SK-N-SH treated with all-trans-retinoic acid at 6 μM for 48 hours (cell line): ENCODE results near the gene FRMD4A.

Experiments
- ATAC-seq: fragments of 200-7000 bp; cut with Tn5 transposase; 3 replicates; pipeline ENCODE4 v1.9.1; 2020; ENCODE audit warnings: mild to moderate bottlenecking, moderate library complexity
- ARNTL ChIP-seq: fragments of 450-650 bp; formaldehyde crosslinking; IDR thresholded peaks from 2 replicates; pipeline ENCODE4 v1.5.0; 2020; ENCODE audit warnings: low read depth, mild to moderate bottlenecking, moderate library complexity, borderline replicate concordance
- BACH2 ChIP-seq: fragments of 250-450 bp; sonication (Bioruptor Pico); IDR thresholded peaks from 2 replicates; pipeline ENCODE4 v1.9.0; 2021; ENCODE audit warnings: mild to moderate bottlenecking, borderline replicate concordance
- CSDC2 ChIP-seq: fragments of 250-450 bp; sonication (Bioruptor Pico); IDR thresholded peaks from 2 replicates; pipeline ENCODE4 v1.5.0; 2020; ENCODE audit warnings: mild to moderate bottlenecking, moderate library complexity
- ESRRG ChIP-seq: fragments of 250-450 bp; sonication (Bioruptor Pico); IDR thresholded peaks from 2 replicates; pipeline ENCODE4 v1.6.1; 2021; ENCODE audit warnings: mild to moderate bottlenecking
- GLIS3 ChIP-seq: fragments of 250-450 bp; sonication (Bioruptor Pico); IDR thresholded peaks from 2 replicates; pipeline ENCODE4 v1.5.0; 2020; ENCODE audit warnings: mild to moderate bottlenecking, moderate library complexity
- ISL1 ChIP-seq: fragments of 250-450 bp; sonication (Bioruptor Pico); IDR thresholded peaks from 2 replicates; pipeline ENCODE4 v2.1.2; 2022; ENCODE audit warnings: mild to moderate bottlenecking, moderate library complexity
- OSR1 ChIP-seq: fragments of 250-450 bp; sonication (Bioruptor Pico); IDR thresholded peaks from 2 replicates; pipeline ENCODE4 v1.8.0; 2022; ENCODE audit warnings: moderate library complexity, mild to moderate bottlenecking, inconsistent platforms
- PATZ1 ChIP-seq: fragments of 250-450 bp; sonication (Bioruptor Pico); IDR thresholded peaks from 2 replicates; pipeline ENCODE4 v1.8.0; 2020; ENCODE audit warnings: mild to moderate bottlenecking, moderate library complexity, borderline replicate concordance
- RARB ChIP-seq: fragments of 250-450 bp; sonication (Bioruptor Pico); IDR thresholded peaks from 2 replicates; pipeline ENCODE4 v1.8.0; 2021; ENCODE audit warnings: mild to moderate bottlenecking, moderate library complexity
- SNAI2 ChIP-seq: fragments of 250-450 bp; sonication (Bioruptor Pico); IDR thresholded peaks from 2 replicates; pipeline ENCODE4 v1.5.0; 2020; ENCODE audit warnings: mild to moderate bottlenecking, moderate library complexity
- TCF4 ChIP-seq: fragments of 250-450 bp; sonication (Bioruptor Pico); IDR thresholded peaks from 2 replicates; pipeline ENCODE4 v1.8.0; 2021; ENCODE audit warnings: mild to moderate bottlenecking, moderate library complexity, borderline replicate concordance
- TOX ChIP-seq: fragments of 250-450 bp; sonication (Bioruptor Pico); IDR thresholded peaks from 2 replicates; pipeline ENCODE4 v1.8.0; 2021; ENCODE audit warnings: mild to moderate bottlenecking, moderate library complexity, borderline replicate concordance
- TSHZ2 ChIP-seq: fragments of 250-450 bp; sonication (Bioruptor Pico); IDR thresholded peaks from 2 replicates; pipeline ENCODE4 v1.5.0; 2020; ENCODE audit warnings: mild to moderate bottlenecking, moderate library complexity
- ZC3H10 ChIP-seq: fragments of 250-450 bp; sonication (Bioruptor Pico); IDR thresholded peaks from 2 replicates; pipeline ENCODE4 v1.5.1; 2021; ENCODE audit warnings: mild to moderate bottlenecking, moderate library complexity
- ZFP3 ChIP-seq: fragments of 250-450 bp; sonication (Bioruptor Pico); IDR thresholded peaks from 2 replicates; pipeline ENCODE4 v1.5.0; 2020; ENCODE audit warnings: mild to moderate bottlenecking, moderate library complexity
- ZFP30 ChIP-seq: fragments of 450-650 bp; formaldehyde crosslinking; IDR thresholded peaks from 2 replicates; pipeline ENCODE4 v1.5.0; 2022; ENCODE audit warnings: mild to moderate bottlenecking, moderate library complexity
- ZNF565 ChIP-seq: fragments of 450-650 bp; formaldehyde crosslinking; conservative IDR thresholded peaks from 2 replicates; pipeline ENCODE4 v1.5.0; 2020; ENCODE audit warnings: low read depth, mild to moderate bottlenecking, moderate library complexity
- ZNF70 ChIP-seq: fragments of 450-650 bp; formaldehyde crosslinking; IDR thresholded peaks from 2 replicates; pipeline ENCODE4 v1.5.0; 2020; ENCODE audit warnings: mild to moderate bottlenecking, moderate library complexity
- ZNF8 ChIP-seq: fragments of 450-650 bp; formaldehyde crosslinking; IDR thresholded peaks from 2 replicates; pipeline ENCODE4 v1.5.0; 2020; ENCODE audit warnings: mild to moderate bottlenecking, moderate library complexity
- TF ChIP-seq, protein P1 (sequence below): fragments of 250-450 bp; sonication (Bioruptor Pico); IDR thresholded peaks from 2 replicates; pipeline ENCODE4 v1.8.0; 2021; ENCODE audit warnings: low read depth, mild to moderate bottlenecking, moderate library complexity, borderline replicate concordance
- TF ChIP-seq, protein P2 (sequence below): fragments of 250-450 bp; sonication (Bioruptor Pico); IDR thresholded peaks from 2 replicates; pipeline ENCODE4 v1.5.1; 2020; ENCODE audit warnings: low read depth, mild to moderate bottlenecking, moderate library complexity
- TF ChIP-seq, protein P3 (sequence below): fragments of 250-450 bp; sonication (Bioruptor Pico); IDR thresholded peaks from 2 replicates; pipeline ENCODE4 v1.5.1; 2021; ENCODE audit warnings: mild to moderate bottlenecking, moderate library complexity

The FRMD4A gene

GRCh38 chr10:13644866-13645265 lies 685.9 kb downstream of the FRMD4A start:
- no peak for TF ChIP-seq ZFP3
- TF ChIP-seq, protein P1, sequence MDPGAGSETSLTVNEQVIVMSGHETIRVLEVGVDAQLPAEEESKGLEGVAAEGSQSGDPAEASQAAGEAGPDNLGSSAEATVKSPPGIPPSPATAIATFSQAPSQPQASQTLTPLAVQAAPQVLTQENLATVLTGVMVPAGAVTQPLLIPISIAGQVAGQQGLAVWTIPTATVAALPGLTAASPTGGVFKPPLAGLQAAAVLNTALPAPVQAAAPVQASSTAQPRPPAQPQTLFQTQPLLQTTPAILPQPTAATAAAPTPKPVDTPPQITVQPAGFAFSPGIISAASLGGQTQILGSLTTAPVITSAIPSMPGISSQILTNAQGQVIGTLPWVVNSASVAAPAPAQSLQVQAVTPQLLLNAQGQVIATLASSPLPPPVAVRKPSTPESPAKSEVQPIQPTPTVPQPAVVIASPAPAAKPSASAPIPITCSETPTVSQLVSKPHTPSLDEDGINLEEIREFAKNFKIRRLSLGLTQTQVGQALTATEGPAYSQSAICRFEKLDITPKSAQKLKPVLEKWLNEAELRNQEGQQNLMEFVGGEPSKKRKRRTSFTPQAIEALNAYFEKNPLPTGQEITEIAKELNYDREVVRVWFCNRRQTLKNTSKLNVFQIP (CRISPR knock-in tag), result no peak
- no peak for TF ChIP-seq ARNTL (CRISPR knock-in tag)
- no peak for TF ChIP-seq PATZ1
- no peak for TF ChIP-seq ZNF8
- no peak for TF ChIP-seq SNAI2
- no peak for TF ChIP-seq ESRRG (CRISPR knock-in tag)
- TF ChIP-seq BACH2 (CRISPR knock-in tag), result no peak
- no peak for TF ChIP-seq TSHZ2 (CRISPR knock-in tag)
- TF ChIP-seq GLIS3, result no peak
- no peak for TF ChIP-seq ISL1 (CRISPR knock-in tag)
- TF ChIP-seq, protein P2, sequence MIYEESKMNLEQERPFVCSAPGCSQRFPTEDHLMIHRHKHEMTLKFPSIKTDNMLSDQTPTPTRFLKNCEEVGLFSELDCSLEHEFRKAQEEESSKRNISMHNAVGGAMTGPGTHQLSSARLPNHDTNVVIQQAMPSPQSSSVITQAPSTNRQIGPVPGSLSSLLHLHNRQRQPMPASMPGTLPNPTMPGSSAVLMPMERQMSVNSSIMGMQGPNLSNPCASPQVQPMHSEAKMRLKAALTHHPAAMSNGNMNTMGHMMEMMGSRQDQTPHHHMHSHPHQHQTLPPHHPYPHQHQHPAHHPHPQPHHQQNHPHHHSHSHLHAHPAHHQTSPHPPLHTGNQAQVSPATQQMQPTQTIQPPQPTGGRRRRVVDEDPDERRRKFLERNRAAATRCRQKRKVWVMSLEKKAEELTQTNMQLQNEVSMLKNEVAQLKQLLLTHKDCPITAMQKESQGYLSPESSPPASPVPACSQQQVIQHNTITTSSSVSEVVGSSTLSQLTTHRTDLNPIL, result no peak
- TF ChIP-seq TCF4, result no peak
- no peak for TF ChIP-seq ZNF70 (CRISPR knock-in tag)
- no peak for TF ChIP-seq TOX (CRISPR knock-in tag)
- TF ChIP-seq RARB (CRISPR knock-in tag), result no peak
- TF ChIP-seq CSDC2 (CRISPR knock-in tag), result no peak
- TF ChIP-seq, protein P3, sequence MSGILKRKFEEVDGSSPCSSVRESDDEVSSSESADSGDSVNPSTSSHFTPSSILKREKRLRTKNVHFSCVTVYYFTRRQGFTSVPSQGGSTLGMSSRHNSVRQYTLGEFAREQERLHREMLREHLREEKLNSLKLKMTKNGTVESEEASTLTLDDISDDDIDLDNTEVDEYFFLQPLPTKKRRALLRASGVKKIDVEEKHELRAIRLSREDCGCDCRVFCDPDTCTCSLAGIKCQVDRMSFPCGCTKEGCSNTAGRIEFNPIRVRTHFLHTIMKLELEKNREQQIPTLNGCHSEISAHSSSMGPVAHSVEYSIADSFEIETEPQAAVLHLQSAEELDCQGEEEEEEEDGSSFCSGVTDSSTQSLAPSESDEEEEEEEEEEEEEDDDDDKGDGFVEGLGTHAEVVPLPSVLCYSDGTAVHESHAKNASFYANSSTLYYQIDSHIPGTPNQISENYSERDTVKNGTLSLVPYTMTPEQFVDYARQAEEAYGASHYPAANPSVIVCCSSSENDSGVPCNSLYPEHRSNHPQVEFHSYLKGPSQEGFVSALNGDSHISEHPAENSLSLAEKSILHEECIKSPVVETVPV (CRISPR knock-in tag), result no peak
- no peak for TF ChIP-seq ZNF565 (CRISPR knock-in tag)
- no peak for TF ChIP-seq ZC3H10 (CRISPR knock-in tag)
- TF ChIP-seq, all 23 proteins: peak for 0
- ATAC-seq, result no peak

DNA sequence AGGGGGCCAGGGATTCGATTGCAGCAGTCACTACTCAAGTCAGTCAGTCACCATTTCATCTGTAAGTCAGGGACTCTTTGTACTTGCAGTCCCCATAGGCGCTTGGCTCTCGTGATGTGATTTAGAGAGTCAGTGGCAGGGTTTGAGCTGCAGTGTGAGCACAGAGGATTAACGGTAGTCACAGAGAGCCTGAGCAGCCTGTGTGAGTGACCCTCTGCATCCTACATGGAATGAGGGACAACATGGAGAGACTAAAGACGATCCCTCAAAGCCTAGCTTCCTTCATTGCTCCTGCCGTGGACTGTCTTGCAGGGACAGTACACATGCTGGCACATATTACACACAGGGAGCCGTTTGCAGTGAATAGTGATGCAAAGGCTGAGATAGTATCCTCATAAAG lies 687.7 kb downstream of the FRMD4A start:
- no peak for ATAC-seq

More for the DNA sequence above, 687.7 kb downstream of the FRMD4A start:
- TF ChIP-seq ZC3H10 (CRISPR knock-in tag) (no peak), ZFP30 (CRISPR knock-in tag) (no peak), GLIS3 (no peak), ARNTL (CRISPR knock-in tag) (no peak), BACH2 (CRISPR knock-in tag) (no peak), OSR1 (CRISPR knock-in tag) (no peak), PATZ1 (no peak), ISL1 (CRISPR knock-in tag) (no peak), ZFP3 (no peak), CSDC2 (CRISPR knock-in tag) (no peak), TOX (CRISPR knock-in tag) (no peak)
- TF ChIP-seq, protein P3 (CRISPR knock-in tag), result no peak
- TF ChIP-seq, protein P2, result no peak
- TF ChIP-seq, protein P1 (CRISPR knock-in tag), result no peak
